GM21423 (cell line): Measurements from ENCODE around the gene ARHGAP10.

Experiments used
- ATAC-seq: cut with Tn5 transposase; IDR thresholded peaks from one replicate; pipeline ENCODE4 v1.9.1; 2021; ENCODE audit warnings: mild to moderate bottlenecking, moderate library complexity; ENCODE audit not compliant: unreplicated experiment

ARHGAP10 gene

GRCh38 chr4:147823130-147823529 lies 91.2 kb downstream of the ARHGAP10 start:
- no peak for ATAC-seq

GRCh38 chr4:147824316-147824715 lies 92.4 kb downstream of the ARHGAP10 start:
- ATAC-seq, result no peak

GRCh38 chr4:147824884-147825283 lies 93.0 kb downstream of the ARHGAP10 start:
- ATAC-seq, result no peak

GRCh38 chr4:147825451-147826287 lies 93.8 kb downstream of the ARHGAP10 start:
- ATAC-seq, result no peak

GRCh38 chr4:147826288-147826646 lies 94.4 kb downstream of the ARHGAP10 start:
- ATAC-seq, result no peak

- ATAC-seq, result no peak
Measured at GRCh38 chr4:147828331-147828905, 96.5 kb downstream of the ARHGAP10 start.

GRCh38 chr4:147829401-147830101 lies 97.7 kb downstream of the ARHGAP10 start:
- ATAC-seq, result no peak

- no peak for ATAC-seq
Measured at GRCh38 chr4:147830102-147830463, 98.2 kb downstream of the ARHGAP10 start.

GRCh38 chr4:147830987-147831386 lies 99.1 kb downstream of the ARHGAP10 start:
- no peak for ATAC-seq

GRCh38 chr4:147831551-147832171 lies 99.8 kb downstream of the ARHGAP10 start:
- ATAC-seq, result no peak

- no peak for ATAC-seq
Measured at GRCh38 chr4:147833254-147833653, 101.4 kb downstream of the ARHGAP10 start.

- ATAC-seq, result no peak
Measured at GRCh38 chr4:147833741-147834140, 101.9 kb downstream of the ARHGAP10 start.

GRCh38 chr4:147834480-147834879 lies 102.6 kb downstream of the ARHGAP10 start:
- ATAC-seq, result no peak

- ATAC-seq, result no peak
Measured at GRCh38 chr4:147836807-147837206, 104.9 kb downstream of the ARHGAP10 start.

GRCh38 chr4:147837435-147837834 lies 105.5 kb downstream of the ARHGAP10 start:
- ATAC-seq, result no peak

- no peak for ATAC-seq
Measured at GRCh38 chr4:147837854-147838253, 106.0 kb downstream of the ARHGAP10 start.

GRCh38 chr4:147839200-147839599 lies 107.3 kb downstream of the ARHGAP10 start:
- no peak for ATAC-seq

GRCh38 chr4:147839663-147840062 lies 107.8 kb downstream of the ARHGAP10 start:
- ATAC-seq, result no peak

GRCh38 chr4:147840838-147841738 lies 109.2 kb downstream of the ARHGAP10 start:
- peak; percentile 80 for ATAC-seq

- ATAC-seq, result no peak
Measured at GRCh38 chr4:147842573-147842972, 110.7 kb downstream of the ARHGAP10 start.

- no peak for ATAC-seq
Measured at GRCh38 chr4:147843162-147843561, 111.3 kb downstream of the ARHGAP10 start.
